ENCODE results near the gene PRDX3.

DNA sequence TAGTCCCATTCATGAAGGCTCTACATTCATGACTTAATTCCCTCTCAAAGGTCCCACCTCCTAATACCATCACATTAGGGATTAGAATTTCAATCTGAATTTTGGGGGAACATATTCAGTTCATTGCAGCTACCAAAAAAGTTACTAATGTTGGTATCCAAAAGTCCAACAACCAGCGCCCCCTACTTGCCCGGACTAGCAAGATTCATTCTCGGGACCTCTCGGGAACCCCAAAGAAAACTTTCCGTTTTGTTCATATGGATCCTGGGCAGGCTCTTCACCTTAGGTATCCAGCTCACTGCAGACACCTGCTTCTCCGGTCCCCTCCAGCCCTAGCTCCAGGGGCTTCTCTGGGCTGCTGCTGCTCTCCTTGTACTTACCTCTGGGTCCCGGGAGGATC lies 19.8 kb upstream of the PRDX3 start:
- TF ChIP-seq SP1 (CRISPR knock-in tag; conservative IDR thresholded peaks at IDR 0.05) (no peak), TEAD4 (CRISPR knock-in tag; IDR thresholded peaks at IDR 0.05) (no peak), TEAD1 (CRISPR knock-in tag; IDR thresholded peaks at IDR 0.05) (no peak), ZNF263 (CRISPR knock-in tag; IDR thresholded peaks at IDR 0.05; ENCODE audit: low read depth) (no peak)
- TF ChIP-seq, protein P1, sequence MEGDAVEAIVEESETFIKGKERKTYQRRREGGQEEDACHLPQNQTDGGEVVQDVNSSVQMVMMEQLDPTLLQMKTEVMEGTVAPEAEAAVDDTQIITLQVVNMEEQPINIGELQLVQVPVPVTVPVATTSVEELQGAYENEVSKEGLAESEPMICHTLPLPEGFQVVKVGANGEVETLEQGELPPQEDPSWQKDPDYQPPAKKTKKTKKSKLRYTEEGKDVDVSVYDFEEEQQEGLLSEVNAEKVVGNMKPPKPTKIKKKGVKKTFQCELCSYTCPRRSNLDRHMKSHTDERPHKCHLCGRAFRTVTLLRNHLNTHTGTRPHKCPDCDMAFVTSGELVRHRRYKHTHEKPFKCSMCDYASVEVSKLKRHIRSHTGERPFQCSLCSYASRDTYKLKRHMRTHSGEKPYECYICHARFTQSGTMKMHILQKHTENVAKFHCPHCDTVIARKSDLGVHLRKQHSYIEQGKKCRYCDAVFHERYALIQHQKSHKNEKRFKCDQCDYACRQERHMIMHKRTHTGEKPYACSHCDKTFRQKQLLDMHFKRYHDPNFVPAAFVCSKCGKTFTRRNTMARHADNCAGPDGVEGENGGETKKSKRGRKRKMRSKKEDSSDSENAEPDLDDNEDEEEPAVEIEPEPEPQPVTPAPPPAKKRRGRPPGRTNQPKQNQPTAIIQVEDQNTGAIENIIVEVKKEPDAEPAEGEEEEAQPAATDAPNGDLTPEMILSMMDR (IDR thresholded peaks at IDR 0.05), result peak; percentile 47
- TF ChIP-seq, protein P2, sequence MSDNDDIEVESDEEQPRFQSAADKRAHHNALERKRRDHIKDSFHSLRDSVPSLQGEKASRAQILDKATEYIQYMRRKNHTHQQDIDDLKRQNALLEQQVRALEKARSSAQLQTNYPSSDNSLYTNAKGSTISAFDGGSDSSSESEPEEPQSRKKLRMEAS (CRISPR knock-in tag; IDR thresholded peaks at IDR 0.05), result no peak
- TF ChIP-seq, protein P3, sequence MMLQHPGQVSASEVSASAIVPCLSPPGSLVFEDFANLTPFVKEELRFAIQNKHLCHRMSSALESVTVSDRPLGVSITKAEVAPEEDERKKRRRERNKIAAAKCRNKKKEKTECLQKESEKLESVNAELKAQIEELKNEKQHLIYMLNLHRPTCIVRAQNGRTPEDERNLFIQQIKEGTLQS (CRISPR knock-in tag; conservative IDR thresholded peaks at IDR 0.05), result no peak
- TF ChIP-seq, protein P4, sequence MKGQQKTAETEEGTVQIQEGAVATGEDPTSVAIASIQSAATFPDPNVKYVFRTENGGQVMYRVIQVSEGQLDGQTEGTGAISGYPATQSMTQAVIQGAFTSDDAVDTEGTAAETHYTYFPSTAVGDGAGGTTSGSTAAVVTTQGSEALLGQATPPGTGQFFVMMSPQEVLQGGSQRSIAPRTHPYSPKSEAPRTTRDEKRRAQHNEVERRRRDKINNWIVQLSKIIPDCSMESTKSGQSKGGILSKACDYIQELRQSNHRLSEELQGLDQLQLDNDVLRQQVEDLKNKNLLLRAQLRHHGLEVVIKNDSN (CRISPR knock-in tag; IDR thresholded peaks at IDR 0.05), result no peak
